Hematopoietic multipotent progenitor cell treated with erythropoietin and hydrocortisone succinate and interleukin-3 and kit ligand, for 8 days (in vitro differentiated cells): ENCODE results near the gene FADS6.

Experiments
- DNase-seq: peaks from one replicate; pipeline ENCODE4 v3.0.0-alpha.2; 2015

The FADS6 gene, protein sequence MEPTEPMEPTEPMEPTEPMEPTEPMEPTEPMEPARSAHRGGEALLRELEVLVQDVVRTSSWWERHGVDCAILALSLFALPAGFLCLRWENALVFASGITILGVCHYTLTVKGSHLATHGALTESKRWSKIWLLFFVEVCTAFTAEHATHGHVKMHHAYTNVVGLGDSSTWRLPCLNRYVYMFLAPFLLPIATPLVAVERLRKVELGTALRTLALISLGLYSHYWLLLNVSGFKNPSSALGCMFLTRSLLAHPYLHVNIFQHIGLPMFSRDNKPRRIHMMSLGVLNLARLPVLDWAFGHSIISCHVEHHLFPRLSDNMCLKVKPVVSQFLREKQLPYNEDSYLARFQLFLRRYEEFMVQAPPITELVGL

DNA sequence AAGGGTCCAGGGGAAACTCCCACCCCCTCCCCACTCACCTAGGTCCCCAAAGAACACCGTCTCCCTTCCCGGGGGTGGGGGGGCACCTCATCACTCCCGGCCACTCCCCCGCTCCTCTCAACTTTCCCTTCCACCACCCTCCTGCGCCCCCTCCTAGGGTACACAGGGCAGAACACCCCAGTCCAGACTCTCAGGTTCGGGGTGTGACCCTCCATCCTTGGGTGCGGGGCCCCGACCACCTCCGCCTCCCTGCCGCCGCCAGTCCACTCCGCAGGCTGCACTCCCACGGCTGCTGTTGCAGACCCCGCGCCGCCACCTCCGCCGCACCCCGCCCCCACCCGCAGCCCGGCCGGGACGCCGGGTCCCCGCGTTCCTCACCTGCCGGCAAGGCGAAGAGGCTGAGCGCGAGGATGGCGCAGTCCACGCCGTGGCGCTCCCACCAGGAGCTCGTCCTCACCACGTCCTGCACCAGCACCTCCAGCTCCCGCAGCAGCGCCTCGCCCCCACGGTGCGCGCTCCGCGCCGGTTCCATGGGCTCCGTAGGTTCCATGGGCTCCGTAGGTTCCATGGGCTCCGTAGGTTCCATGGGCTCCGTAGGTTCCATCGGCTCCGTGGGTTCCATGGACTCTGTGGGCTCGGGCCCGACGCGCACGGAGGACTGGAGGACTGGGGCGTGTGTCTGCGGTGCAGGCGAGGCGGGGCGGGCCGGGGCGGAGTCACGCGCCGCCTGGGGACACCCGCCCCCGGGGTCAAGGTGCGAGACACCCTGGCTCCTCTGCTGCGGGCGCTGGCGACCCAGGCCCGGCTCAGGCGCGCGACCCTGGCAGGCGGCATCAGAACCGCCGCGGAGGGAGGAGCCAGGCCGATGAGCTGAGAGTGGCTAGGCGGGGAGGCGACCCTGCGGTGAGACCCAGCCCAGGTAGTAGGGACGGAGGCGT is at the start of gene FADS6:
Gene FADS6, minus strand, starts transcription at position 660 of the 938 bp plus-strand sequence. Its CDS starts 38 bp downstream, at position 622.
- DNase-seq: no peak

DNA sequence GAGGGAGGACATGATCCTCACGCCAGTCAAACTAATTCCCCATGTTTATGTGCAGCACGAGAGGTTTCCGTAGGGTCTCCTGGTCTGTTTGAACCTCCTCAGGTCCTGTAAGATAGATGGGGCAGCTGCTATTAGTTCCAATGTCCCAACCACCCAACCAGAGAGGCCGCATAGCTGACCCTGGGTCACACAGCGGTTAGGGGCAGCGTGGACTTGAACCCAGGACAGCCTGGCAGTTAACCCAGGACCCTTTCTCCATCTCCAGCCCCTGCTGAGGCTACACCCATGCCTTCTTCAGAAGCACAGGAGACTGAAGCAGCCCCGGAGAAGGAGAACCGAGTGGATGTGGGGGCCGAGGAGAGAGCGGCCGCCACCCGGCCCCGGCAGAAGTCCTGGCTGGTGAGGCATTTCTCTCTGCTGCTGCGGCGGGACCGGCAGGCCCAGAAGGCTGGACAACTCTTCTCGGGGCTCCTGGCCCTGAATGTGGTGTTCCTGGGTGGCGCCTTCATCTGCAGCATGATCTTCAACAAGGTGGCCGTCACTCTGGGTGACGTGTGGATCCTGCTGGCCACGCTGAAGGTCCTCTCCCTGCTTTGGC is 47.8 kb upstream of the FADS6 start:
- no peak for DNase-seq

DNA sequence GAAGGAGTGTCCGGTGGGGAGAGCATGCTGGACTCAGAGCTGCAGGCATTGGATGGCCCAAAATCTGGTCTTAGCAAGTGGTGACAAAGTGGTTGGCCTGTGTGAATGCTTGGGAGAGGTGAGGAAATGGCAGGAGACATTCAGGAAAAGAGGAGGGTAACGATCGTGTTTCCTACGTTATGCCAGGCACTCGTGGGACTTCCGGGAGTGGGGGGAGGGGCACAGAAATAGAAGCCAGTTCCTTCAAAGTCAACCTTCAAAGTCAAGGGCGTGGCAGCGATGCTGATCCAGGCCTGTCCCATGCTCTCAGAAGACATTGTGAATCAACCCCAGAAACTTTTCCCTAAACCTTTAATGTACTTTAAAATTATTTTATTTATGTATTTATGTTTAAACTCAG is 46.1 kb upstream of the FADS6 start:
- DNase-seq: no peak

DNA sequence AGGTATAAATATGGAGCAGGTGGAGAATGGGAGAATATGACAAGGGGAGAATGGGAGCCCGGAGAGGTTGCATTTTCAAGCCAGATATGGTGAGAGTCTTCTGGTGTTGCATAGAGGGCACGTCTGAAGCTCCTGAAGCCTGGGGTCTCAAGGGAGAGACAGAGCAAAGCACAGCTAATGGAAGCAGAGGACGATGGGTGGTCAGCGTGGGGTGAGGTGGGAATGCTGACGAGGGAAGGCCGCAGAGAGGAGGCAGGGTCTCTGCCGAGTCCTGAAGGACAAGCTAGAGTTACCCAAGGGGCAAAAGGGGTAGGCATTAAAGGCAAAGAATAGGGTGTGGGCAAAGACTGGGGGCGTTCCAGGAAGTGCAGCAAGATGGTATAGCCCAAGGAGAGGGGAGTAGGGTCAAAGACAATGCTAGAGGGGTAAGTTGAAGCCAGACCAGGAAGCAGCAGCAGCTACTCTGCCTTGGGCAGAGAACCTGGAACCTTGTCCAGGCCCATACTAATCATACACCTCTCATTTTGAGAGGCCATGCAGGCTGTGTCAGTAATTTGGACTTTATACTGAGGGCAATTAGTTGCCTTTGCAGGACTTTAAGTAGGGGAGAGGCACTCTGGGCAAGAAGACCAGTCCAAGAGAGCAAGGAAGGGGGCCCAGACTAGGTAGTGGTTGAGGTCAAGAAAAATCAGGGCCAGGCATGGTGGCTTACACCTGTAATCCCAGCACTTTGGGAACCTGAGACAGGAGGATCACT is 44.9 kb upstream of the FADS6 start:
- no peak for DNase-seq

DNA sequence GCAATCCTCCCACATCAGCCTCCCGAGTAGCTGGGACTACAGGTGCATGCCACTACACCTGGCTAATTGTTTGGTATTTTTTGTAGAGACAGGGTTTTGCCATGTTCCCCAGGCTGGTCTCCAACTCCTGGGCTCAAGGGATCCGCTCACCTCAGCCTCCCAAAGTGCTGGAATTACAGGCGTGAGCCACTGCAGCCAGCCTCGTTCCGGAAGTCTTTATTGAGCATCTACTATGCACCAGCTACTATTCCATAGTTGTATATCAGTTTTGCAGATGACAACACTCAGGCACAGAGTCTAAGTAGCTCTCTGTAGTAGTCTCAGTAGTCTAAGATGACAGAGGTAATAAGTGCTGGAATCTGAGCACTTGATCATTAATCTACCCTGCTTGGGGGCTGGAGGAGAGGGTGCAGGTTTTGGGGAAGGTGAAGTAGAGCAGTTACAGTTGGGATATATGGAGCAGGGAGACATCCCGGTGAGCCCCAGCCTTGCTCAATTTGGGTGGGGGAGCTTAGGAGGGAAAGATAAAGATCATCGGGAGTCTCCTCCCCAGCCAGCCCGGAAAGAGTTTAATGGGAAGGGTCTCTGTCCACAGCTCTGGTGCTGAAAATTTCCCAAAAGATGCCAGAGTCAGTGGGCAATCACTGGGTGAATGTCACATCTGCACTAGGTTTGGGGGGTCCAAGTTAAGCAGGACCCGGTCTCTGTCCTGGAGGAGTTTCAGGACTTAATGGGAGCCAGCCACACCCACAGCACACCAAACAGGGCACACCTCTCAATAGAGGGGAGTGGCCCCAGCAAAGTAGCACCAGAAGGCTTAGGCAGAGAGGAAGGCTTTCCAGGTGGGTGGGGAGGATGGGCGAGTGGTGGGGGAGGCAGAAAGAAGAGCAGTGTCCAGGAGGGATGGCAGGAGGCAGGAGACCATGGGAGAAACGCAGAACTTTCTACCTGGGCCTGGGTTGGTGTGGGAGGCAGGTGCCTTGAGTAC is 43.9 kb upstream of the FADS6 start:
- DNase-seq: no peak

DNA sequence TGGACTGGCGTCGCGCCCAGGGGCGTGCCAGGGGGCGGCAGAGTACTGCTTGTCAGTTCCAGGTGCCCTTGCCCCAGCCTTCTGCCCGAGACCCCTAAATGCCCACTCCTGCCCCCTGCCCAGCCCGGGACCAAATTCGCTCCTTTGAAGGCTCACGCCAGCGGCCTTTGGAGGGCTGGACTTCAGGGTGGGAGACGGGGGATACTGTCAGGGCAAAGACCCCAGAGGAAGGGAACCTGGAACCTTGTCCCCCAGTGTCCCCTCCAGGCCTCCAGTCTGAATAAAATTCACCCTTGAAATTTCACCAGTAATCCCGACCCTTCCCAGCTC is 43.0 kb upstream of the FADS6 start:
- DNase-seq: no peak

DNA sequence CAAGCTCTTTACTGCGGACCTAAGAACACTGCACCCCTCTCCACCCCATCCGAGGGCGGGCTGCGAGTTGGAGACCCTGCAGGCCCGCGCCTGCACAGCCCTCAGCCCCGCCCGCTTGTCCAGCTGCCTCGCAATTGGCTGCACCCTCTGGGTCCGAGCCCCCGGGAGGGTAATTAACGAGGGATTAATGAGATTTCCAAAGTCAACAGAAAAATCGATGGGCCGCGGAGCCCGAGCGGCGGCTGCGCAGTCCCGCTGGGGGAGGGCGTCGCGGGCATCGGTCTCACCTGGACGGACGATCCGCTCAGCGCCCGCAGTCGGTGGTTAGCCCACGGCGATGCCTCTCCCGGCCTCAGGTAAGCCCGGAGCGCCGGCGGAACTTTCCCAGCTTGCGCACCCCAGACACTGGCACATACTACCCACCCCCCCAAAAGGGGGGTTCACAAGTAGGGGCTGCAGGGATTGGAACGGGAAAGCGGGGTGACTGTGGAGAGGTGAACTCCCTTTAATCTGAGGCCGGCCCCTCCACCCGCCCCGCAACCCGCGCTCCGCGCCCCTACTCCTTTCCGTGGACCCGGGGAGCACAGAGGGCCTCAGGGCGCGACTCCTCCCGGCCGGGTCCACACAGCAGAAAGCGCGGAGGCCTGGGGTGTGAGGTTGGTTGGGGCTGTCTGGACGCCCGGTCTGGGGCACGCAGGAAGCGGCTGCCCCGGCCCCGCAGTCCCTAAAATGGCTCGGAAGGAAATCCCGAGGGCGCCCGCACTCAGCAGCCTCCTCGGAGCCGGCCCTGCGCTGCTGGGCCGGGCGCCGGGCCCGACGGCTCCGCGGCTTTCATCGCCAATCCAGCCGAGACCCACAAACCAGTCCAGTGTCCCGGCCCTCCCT is 42.4 kb upstream of the FADS6 start, which contains the start of gene OTOP3:
Gene OTOP3, plus strand, starts transcription at position 314 of the 885 bp plus-strand sequence. Its CDS starts 24 bp downstream, at position 338.
- DNase-seq: no peak

DNA sequence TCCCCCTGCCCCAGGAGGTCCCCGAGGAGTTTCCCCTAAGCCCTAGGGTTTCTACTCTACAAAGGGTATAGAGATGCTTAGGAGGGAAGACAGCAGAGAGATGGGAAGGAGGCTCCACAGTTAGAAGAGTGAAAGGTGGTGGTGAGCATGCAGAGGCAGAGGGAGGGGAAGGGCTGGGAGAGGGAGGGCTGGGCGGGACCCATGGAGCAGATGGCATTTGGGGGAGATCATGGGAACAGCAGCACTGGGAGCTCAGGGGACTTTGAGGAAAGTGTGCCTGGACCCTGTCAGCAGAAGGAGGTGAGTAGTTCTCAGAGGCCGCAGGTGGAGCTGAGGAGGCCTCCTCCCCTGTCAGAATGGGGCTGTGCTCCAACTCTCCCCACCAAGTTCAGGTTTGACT is 41.6 kb upstream of the FADS6 start:
- no peak for DNase-seq

DNA sequence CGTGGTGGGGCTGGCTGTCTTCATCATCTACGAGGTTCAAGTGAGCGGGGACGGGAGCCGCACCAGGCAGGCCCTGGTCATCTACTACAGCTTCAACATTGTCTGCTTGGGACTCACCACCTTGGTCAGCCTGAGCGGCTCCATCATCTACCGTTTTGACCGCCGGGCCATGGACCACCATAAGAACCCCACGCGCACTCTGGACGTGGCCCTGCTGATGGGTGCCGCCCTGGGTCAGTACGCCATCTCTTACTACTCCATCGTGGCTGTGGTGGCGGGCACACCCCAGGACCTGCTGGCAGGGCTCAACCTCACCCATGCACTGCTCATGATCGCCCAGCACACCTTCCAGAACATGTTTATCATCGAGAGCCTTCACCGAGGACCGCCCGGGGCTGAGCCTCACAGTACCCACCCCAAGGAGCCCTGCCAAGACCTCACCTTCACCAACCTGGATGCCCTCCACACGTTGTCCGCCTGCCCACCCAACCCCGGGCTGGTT is 37.2 kb upstream of the FADS6 start:
- no peak for DNase-seq

DNA sequence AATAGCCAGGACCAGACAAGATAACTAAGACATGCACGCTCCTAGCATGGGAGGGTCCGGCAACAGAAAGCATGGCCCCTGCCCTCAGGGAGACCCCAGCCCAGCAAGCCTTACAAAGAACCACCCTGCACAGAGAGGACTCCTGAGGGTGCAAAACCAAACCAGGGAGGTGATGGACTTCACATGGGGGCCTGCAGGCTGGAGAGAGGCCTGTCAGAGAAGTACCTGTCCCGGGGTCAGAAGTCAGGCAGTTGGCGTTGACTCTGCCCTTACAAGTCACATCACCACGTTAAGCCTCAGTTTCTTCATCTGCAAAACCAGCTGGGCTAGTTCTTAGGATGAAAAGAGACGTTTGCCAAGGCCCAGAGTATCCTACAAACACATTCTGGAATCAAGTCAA is 35.4 kb upstream of the FADS6 start:
- DNase-seq: no peak

DNA sequence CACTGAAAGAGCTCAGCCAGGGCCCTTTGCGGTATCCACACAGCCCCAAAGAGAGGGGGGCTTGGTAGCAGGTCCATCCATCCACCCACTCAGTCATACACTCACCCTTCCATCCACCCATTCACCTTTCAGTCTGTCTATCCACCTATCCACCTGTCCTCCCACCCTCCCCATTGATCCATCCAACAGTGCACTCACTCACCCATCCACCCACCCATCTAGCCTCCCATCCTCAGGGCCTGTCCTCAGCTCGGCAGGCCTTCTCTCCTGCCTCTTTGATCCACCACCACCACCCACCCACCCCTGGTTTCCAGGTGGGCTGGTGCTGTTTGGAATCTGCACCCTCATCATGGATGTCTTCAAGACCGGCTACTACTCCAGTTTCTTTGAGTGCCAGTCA is 31.8 kb upstream of the FADS6 start:
- DNase-seq: no peak

DNA sequence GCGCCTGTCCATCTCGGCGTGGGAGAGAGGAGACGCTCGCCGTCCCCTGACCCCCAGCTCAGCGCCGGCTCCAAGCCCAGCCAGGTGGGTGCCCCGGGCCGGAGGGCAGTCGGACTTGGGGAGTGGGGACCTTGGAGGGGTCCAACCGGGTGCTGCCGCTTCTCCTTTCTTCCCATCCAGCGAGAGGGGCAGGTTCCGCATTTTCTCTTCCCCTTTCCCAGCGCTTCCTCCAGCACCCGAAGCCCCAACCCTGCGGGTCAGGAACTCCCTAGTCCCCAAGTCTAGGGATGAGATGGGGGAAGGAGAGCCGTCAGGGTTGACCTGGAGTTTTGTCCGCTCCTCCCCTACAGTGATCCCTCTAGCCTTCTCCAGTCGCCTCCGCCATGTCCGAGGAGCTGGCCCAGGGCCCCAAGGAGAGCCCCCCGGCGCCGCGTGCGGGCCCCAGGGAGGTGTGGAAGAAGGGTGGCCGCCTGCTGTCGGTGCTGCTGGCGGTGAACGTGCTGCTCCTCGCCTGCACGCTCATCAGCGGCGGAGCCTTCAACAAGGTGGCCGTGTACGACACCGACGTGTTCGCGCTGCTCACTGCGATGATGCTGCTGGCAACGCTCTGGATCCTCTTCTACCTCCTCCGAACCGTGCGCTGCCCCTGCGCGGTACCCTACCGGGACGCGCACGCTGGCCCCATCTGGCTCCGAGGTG is 31.0 kb upstream of the FADS6 start, which contains the start of gene OTOP2:
Gene OTOP2, plus strand, starts transcription at position 24 of the 699 bp plus-strand sequence. Its CDS starts 360 bp downstream, at position 384.
- no peak for DNase-seq

DNA sequence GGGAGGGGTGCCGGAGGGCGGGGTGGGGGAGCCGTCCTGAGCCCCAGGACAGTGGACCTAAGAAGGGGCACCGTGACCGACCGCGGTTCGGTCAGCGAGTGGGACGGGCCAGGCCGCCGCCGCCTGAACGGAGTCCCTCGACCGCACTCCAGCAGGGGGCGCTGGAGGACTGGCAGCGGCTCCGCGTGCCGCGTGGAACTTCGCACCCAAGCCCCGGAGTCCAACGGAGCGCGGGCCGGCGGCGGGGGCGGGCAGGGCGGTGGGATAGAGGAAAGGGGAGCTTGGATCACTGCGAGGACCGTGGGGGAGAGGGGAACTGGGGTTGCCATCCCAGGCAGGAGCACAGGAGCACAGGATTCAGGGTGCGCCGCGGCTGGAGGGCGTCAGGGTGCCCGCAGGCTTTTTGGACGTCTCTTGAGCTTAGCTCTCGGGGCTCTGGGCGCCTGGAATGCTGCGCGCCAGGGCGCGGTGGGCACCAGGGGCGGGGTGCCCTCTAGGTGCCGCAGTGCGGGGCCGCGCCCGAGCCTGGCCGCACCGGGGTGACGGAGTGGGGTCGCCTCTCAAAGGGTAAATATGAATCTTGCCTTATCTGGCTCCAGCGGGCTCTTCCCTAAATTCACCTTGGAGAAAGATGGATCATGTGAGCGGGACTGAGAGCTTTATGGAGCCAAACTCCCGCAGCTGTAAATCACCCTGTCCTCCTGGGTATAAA is 30.3 kb upstream of the FADS6 start:
- DNase-seq: peak; percentile 48

DNA sequence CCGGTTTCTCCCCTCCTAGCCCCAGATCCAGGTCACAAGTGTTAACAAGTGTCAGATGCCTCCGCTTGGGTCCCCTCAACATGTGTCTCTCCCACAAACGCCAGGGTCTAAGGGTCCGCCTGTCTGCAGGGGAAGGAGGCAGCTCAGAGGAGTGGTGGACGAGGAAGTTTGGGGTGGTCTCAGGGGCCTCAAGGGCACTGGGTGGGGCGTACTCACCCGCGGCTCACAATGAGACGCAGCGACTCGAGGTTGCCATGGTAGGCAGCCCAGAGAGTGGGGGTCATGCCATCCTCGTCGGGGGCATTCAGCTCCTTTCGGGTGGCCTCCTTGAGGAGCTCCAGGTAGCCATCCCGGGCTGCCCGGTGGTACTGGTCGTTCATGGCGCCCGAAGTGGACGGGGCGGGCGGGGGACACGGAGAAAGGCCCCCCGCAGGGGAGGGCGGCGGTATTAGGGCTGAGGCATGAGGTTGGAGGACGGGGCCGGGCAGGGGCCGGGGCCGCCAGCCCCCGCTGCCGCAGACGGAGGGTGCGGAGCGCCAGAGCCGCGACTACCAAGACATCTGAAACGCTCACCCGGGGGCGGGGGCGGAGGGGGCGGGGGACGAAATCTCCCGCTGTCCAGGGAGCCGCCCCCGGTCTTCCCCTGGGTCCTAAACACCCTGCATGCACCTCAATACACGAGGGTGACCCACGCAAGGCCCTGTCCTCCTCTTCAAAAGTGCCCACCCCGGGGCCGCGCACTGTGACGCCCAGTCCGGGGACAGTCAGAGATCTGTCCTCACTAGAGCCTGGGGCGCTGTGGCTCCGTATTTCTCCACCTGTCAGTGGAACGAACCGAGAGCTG is 29.5 kb upstream of the FADS6 start, which contains the start of gene USH1G:
Gene USH1G, minus strand, starts transcription at position 562 of the 844 bp plus-strand sequence. Its CDS starts 182 bp downstream, at position 380.
- no peak for DNase-seq

DNA sequence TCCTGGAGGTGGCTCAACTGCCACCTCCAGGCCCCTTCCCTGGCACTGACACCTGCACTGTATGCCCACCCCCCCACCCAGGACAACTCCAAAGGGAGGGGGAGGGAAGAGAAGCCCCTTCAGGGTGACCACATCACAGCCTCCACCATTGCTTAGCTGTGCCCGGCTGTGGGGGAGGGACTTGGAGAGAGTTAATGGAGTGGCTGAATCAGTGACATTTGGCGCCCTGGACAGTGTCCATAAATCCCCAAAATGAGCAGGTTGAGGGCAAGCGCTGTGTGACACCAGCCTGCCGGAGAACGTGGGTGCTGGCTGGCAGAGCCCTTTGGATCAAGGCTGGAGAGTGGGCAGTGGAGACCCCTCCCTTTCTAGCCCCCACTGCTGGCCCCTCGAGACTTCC is 28.7 kb upstream of the FADS6 start:
- no peak for DNase-seq

DNA sequence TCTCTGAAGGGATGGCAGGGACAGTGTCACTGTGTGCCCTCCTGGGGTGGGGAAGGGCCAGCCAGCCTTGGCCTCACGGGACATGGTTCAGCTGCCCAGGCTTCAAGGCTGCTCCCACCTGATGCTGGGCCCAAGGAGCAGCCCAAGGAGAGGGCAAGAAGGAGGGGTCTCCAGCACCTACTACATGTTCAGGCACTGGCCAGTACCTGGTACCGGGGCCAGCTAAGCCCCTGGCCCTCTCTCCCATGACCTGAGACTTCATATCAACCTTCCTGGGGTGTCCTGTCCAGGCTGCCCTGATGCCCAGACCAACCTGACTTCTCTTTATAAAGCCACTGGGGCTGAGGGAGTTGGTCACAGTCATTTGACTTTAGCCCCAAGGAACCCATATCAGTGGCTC is 28.3 kb upstream of the FADS6 start:
- no peak for DNase-seq

DNA sequence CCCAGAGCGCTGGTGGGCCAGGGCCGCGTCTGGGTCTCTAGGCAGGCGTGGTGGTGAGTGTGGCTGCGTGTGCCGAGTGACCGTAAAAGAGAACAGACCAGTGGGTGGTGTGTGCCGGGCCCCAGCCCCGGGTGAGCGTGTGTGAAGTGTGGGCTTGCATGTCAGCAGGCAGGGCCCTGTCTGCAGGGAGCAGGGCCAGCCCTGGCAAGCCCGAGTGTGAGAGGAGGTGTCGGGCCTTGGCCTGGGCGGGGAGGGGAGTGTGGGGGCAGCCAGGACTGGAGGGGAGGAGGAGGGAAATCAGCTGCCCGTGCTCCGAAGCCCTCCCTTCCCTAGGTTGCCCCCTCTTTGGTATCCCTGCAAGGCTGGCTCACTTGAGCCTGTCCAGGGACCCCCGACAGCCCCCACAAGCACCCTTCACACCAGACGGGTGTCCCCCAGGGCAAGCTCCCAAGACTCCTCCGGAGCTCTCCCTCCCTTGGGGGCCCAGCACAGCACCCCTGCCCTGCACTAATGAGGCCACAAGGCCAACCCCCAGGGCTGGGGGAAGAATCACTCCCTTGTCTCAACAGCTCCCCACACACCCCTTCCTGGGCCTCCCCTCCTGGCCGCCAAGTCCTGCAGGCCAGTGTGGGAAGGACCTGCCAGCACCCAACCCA is 27.7 kb upstream of the FADS6 start:
- no peak for DNase-seq
